AG09319 (cell line): ENCODE measurements around the gene SEC16A.

ENCODE experiments used
- DNase-seq: peaks from one replicate; pipeline ENCODE4 v3.0.0-alpha.2; 2010; ENCODE audit warnings: low read depth; ENCODE audit errors: extremely low read depth
- TF ChIP-seq, protein P1 (sequence below): IDR thresholded peaks from 2 replicates; pipeline ENCODE4 v1.5.1; 2011; ENCODE audit warnings: low read depth, mild to moderate bottlenecking, inconsistent platforms, low read length, moderate library complexity

SEC16A gene

DNA sequence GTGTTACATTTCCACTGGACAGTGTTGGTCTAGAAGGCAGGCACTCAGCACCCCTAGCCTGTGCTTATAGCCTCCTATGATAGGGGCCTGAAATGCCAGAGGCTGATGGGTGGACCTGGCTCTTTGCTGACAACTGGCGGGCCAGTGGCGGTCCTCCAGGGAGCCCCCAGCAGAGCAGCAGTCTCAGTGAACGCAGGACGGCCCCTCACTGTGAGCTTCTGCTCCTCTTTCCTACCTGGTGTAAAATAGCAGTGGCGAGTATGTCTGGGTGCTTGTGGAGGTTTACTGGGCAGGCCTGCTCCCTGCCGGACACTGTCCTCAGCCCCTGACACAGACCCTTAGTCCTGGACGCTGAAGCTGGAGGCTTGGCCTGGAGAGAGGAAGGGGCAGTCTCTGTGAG is 3.3 kb upstream of the SEC16A start:
- TF ChIP-seq, protein P1, sequence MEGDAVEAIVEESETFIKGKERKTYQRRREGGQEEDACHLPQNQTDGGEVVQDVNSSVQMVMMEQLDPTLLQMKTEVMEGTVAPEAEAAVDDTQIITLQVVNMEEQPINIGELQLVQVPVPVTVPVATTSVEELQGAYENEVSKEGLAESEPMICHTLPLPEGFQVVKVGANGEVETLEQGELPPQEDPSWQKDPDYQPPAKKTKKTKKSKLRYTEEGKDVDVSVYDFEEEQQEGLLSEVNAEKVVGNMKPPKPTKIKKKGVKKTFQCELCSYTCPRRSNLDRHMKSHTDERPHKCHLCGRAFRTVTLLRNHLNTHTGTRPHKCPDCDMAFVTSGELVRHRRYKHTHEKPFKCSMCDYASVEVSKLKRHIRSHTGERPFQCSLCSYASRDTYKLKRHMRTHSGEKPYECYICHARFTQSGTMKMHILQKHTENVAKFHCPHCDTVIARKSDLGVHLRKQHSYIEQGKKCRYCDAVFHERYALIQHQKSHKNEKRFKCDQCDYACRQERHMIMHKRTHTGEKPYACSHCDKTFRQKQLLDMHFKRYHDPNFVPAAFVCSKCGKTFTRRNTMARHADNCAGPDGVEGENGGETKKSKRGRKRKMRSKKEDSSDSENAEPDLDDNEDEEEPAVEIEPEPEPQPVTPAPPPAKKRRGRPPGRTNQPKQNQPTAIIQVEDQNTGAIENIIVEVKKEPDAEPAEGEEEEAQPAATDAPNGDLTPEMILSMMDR = no peak

DNA sequence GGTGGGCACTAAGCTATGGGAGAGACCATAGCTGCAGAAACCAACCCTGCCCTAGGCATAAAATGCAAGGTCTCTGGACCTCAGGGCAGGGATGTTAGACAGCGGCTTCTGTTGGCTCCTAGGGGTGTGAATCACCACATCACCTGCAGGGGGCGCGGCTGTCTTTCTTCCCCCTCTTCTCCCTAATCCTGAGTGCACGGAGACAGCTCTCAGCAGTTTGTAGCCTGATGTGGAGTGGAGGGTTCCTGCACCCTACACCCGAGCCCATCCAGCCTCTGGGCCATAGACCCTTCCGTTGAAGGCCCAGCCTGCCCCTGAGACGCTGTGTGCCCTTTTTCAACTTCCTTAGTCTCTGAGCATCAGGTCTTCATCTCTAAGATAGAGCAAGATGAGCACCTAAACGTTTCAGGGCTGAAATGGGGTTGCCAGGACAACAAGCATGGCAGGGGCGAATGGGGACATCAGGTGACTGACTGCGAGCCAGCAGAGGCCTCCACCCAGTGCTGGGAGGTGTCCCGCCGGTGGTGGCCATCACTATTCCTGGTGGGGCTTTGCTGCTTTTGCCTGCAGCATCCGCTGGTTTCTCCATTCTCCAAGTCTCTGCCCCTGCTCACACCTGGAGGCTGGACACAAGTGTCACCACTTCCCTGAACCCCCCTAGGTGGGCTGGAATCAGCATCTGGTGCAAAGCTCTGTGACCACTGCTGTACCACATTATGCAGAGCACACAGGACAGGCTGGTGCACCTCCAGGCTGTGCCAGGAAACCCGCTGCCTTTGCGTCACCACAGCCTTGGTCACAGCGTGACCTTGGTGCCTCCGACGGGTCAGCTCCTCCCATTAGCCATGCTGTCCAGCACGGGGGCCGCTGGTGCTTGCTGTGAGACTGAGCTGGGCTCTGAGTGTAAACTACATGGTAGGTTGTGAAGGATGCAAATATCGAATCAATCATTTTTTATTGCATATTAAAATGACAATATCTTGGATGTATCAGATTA is 2.5 kb upstream of the SEC16A start:
- TF ChIP-seq, protein P1 = peak; percentile 84
- DNase-seq = peak; percentile 41

More for the DNA sequence above, 3.3 kb upstream of the SEC16A start:
- DNase-seq = no peak

DNA sequence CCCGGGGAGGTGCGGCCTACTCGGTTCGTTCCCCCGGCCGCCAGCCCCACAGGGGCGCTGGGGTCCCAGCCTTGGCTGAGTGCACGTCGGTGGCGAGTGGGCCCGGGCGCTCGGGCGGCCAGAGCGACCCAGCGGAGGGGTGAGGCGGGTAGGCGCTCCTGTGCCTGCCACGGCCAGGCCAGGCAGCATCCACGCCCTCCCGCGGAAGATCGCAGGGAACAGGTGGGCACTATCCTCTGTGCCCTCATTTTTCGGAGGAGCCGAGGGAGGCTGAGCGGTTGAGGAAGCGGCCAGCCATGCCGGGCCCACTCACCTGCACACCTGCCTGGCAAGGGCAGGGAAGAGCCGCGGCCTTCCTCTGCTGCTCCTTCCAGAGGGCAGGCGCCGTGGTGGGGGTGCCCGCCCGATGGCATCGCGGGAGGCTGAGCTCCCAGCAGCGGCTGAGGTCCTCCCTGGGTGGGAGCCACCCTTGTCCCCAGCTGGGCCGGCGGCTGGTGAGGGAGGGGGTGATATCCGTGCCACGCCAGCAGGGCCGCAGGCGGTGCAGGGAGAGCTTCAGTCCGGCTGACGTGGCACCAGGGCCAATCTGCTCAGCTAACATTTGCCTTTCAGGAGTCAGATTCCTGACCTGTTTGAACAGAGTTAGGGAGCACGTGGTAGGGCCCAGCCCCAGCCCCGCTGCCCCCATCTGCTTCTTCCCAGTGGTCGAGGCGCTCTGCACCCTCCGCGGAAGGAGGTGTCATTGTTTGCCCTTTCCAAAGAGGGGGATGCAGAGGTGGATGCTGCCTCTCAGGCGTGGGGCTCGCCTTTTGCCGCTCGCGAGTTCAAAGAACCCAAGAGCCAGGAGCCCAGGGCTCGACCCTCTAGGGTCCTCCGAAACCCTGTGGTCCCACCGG is 1.6 kb upstream of the SEC16A start:
- DNase-seq = no peak
- TF ChIP-seq, protein P1 = no peak

DNA sequence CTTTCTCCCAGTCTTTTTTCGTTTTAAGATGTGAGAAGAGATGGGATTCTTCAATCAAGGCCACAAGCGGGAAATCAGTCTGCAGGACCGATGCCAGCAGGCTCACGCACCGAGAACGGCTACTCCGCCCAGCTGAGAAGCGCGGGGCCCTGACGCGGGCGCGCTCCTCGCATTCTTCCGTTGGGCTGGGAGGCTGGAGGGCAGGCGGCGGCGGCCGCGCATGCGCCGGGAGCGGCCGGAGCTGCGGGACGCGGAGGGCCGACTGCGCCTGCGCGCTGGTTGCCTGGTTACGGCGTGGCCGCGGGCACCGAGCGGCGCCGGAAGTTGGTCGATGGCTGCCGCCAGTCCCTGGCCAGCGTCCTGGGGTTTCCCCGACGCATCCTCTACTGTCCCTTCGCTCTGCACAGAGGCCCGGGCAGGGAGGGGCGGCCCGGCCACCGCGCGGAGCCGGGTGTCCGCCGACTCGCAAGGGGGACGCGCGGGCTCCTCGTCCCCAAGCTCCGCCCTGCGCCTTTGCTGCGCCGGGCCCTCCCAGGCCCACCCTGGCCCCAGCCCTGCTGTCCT is 831 bp upstream of the SEC16A start:
- DNase-seq = peak; percentile 56
- TF ChIP-seq, protein P1 = no peak

DNA sequence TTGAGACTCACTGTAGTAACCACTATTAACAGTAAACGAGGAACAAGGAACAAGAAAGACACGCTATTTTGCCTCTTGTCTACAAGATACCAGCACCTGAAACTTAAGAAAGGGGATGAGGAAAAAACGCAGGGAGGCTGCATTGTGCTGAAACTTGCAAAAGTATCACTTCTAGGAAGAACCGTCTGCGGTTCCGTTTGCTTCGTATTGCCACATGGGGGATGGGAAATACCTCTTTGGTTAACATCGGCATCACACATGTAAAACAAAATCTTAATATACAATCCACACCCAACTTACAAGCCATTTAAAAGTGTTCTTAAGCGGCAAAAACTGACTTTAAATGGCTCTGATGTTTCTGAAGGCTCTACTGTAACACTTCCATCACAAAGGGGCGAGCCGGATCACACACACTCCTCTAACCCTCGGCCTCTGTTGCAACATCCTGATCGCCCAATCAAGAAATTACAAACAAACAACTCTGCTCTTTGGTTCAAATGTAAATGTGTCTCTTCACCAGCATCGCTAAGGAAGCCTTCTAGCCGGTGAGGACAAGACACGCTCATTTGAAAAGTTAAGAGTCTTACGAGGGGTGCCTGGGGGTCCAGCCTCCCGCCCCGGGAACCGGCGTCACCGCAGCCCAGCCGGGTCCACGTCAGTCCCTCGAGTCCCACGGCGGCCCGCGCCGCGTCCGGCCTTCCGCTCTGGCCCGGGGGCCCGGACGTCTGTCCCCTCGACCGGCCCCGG is 621 bp downstream of the SEC16A start:
- no peak for DNase-seq
- TF ChIP-seq, protein P1 = no peak

DNA sequence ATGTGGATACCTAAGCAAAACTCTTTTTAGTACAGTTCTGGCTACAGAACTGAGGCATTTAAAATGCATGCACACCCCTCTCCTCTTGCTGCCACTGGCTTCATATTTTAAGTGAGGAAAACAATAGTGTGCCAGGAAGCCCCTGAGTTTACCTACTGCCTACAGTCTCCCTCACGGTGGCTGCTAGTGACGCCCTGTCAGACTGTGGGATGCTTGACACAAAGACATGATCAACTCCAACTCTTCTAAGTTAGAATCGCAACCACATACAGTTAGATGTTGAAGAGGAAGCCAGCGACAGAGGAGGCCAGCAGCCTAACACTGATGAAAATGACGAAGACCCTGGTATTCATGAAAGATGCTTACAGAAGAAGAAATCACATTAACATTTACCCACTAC is 1.3 kb downstream of the SEC16A start:
- TF ChIP-seq, protein P1 = no peak
- DNase-seq = no peak
